Measurements from ENCODE around the gene ZNF445.

GRCh38 chr3:44442596-44443309 is 34.7 kb downstream of the ZNF445 start:
- TF ChIP-seq, protein P1, sequence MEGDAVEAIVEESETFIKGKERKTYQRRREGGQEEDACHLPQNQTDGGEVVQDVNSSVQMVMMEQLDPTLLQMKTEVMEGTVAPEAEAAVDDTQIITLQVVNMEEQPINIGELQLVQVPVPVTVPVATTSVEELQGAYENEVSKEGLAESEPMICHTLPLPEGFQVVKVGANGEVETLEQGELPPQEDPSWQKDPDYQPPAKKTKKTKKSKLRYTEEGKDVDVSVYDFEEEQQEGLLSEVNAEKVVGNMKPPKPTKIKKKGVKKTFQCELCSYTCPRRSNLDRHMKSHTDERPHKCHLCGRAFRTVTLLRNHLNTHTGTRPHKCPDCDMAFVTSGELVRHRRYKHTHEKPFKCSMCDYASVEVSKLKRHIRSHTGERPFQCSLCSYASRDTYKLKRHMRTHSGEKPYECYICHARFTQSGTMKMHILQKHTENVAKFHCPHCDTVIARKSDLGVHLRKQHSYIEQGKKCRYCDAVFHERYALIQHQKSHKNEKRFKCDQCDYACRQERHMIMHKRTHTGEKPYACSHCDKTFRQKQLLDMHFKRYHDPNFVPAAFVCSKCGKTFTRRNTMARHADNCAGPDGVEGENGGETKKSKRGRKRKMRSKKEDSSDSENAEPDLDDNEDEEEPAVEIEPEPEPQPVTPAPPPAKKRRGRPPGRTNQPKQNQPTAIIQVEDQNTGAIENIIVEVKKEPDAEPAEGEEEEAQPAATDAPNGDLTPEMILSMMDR (conservative IDR thresholded peaks at IDR 0.05) = no peak
- TF ChIP-seq EZH2 (IDR thresholded peaks at IDR 0.05; ENCODE audit: low read depth) = no peak

Measured in PC-9 (cell line).